ENCODE data around the gene IVD.

Gene IVD

GRCh38 chr15:40398413-40398873 is 7.2 kb upstream of the IVD start:
- Histone ChIP-seq H3K4me1 (ENCODE audit: control insufficient read depth, insufficient read depth, low read length) (no peaks in the 10 kb centered on the region), H3K9ac (ENCODE audit: low read depth, low read length) (no peak overlapping the region), H3K27me3 (ENCODE audit: control insufficient read depth, insufficient read depth, low read length) (no peaks in the 10 kb centered on the region), H3K9me3 (ENCODE audit: control insufficient read depth, insufficient read depth, low read length) (no peaks in the 10 kb centered on the region), H3K27ac (ENCODE audit: low read depth, low read length) (no peak overlapping the region), H3K4me3 (ENCODE audit: low read depth, low read length) (no peak overlapping the region), H3K36me3 (ENCODE audit: control insufficient read depth, insufficient read depth, low read length) (peaks cover 9% of the 10 kb centered on the region)

GRCh38 chr15:40399370-40399769 is 6.2 kb upstream of the IVD start:
- H3K9me3 ChIP-seq (ENCODE audit: control insufficient read depth, insufficient read depth, low read length) = no peaks in the 10 kb centered on the region
- no peaks in the 10 kb centered on the region for H3K27me3 ChIP-seq (ENCODE audit: control insufficient read depth, insufficient read depth, low read length)
- H3K9ac ChIP-seq (ENCODE audit: low read depth, low read length) = no peak overlapping the region
- H3K36me3 ChIP-seq (ENCODE audit: control insufficient read depth, insufficient read depth, low read length) = no peaks in the 10 kb centered on the region
- H3K4me1 ChIP-seq (ENCODE audit: control insufficient read depth, insufficient read depth, low read length) = no peaks in the 10 kb centered on the region
- H3K27ac ChIP-seq (ENCODE audit: low read depth, low read length) = no peak overlapping the region
- H3K4me3 ChIP-seq (ENCODE audit: low read depth, low read length) = no peak overlapping the region

GRCh38 chr15:40407330-40407990 is 1.9 kb downstream of the IVD start:
- Histone ChIP-seq H3K27ac (ENCODE audit: low read depth, low read length) (no peak overlapping the region), H3K9me3 (ENCODE audit: control insufficient read depth, insufficient read depth, low read length) (no peaks in the 10 kb centered on the region), H3K4me3 (ENCODE audit: low read depth, low read length) (no peak overlapping the region), H3K9ac (ENCODE audit: low read depth, low read length) (no peak overlapping the region), H3K27me3 (ENCODE audit: control insufficient read depth, insufficient read depth, low read length) (no peaks in the 10 kb centered on the region), H3K36me3 (ENCODE audit: control insufficient read depth, insufficient read depth, low read length) (peaks cover 51% of the 10 kb centered on the region), H3K4me1 (ENCODE audit: control insufficient read depth, insufficient read depth, low read length) (no peaks in the 10 kb centered on the region)

- H3K27me3 ChIP-seq (ENCODE audit: control insufficient read depth, insufficient read depth, low read length) = no peaks in the 10 kb centered on the region
- no peaks in the 10 kb centered on the region for H3K9me3 ChIP-seq (ENCODE audit: control insufficient read depth, insufficient read depth, low read length)
- H3K9ac ChIP-seq (ENCODE audit: low read depth, low read length) = no peak overlapping the region
- H3K27ac ChIP-seq (ENCODE audit: low read depth, low read length) = no peak overlapping the region
- peaks cover 71% of the 10 kb centered on the region for H3K36me3 ChIP-seq (ENCODE audit: control insufficient read depth, insufficient read depth, low read length)
- H3K4me3 ChIP-seq (ENCODE audit: low read depth, low read length) = no peak overlapping the region
- no peaks in the 10 kb centered on the region for H3K4me1 ChIP-seq (ENCODE audit: control insufficient read depth, insufficient read depth, low read length)
These were observed 3.8 kb downstream of the IVD start for GRCh38 chr15:40409366-40409765.

- H3K4me3 ChIP-seq (ENCODE audit: low read depth, low read length) = no peak overlapping the region
- H3K9me3 ChIP-seq (ENCODE audit: control insufficient read depth, insufficient read depth, low read length) = no peaks in the 10 kb centered on the region
- no peaks in the 10 kb centered on the region for H3K27me3 ChIP-seq (ENCODE audit: control insufficient read depth, insufficient read depth, low read length)
- no peaks in the 10 kb centered on the region for H3K4me1 ChIP-seq (ENCODE audit: control insufficient read depth, insufficient read depth, low read length)
- H3K36me3 ChIP-seq (ENCODE audit: control insufficient read depth, insufficient read depth, low read length) = peaks cover 82% of the 10 kb centered on the region
- H3K9ac ChIP-seq (ENCODE audit: low read depth, low read length) = no peak overlapping the region
- no peak overlapping the region for H3K27ac ChIP-seq (ENCODE audit: low read depth, low read length)
These were observed 4.9 kb downstream of the IVD start for GRCh38 chr15:40410476-40410875.

GRCh38 chr15:40412095-40412759 is 6.6 kb downstream of the IVD start:
- Histone ChIP-seq H3K36me3 (ENCODE audit: control insufficient read depth, insufficient read depth, low read length) (peaks cover 95% of the 10 kb centered on the region), H3K4me3 (ENCODE audit: low read depth, low read length) (no peak overlapping the region), H3K27ac (ENCODE audit: low read depth, low read length) (no peak overlapping the region), H3K4me1 (ENCODE audit: control insufficient read depth, insufficient read depth, low read length) (no peaks in the 10 kb centered on the region), H3K27me3 (ENCODE audit: control insufficient read depth, insufficient read depth, low read length) (no peaks in the 10 kb centered on the region), H3K9me3 (ENCODE audit: control insufficient read depth, insufficient read depth, low read length) (no peaks in the 10 kb centered on the region), H3K9ac (ENCODE audit: low read depth, low read length) (no peak overlapping the region)

- Histone ChIP-seq H3K4me3 (ENCODE audit: low read depth, low read length) (no peak overlapping the region), H3K4me1 (ENCODE audit: control insufficient read depth, insufficient read depth, low read length) (no peaks in the 10 kb centered on the region), H3K9me3 (ENCODE audit: control insufficient read depth, insufficient read depth, low read length) (no peaks in the 10 kb centered on the region), H3K9ac (ENCODE audit: low read depth, low read length) (no peak overlapping the region), H3K27me3 (ENCODE audit: control insufficient read depth, insufficient read depth, low read length) (no peaks in the 10 kb centered on the region), H3K27ac (ENCODE audit: low read depth, low read length) (no peak overlapping the region), H3K36me3 (ENCODE audit: control insufficient read depth, insufficient read depth, low read length) (peaks cover 95% of the 10 kb centered on the region)
These were observed 7.4 kb downstream of the IVD start for GRCh38 chr15:40413036-40413435.

GRCh38 chr15:40414816-40415215 is 9.2 kb downstream of the IVD start:
- Histone ChIP-seq H3K36me3 (ENCODE audit: control insufficient read depth, insufficient read depth, low read length) (peaks cover 90% of the 10 kb centered on the region), H3K9me3 (ENCODE audit: control insufficient read depth, insufficient read depth, low read length) (no peaks in the 10 kb centered on the region), H3K27ac (ENCODE audit: low read depth, low read length) (no peak overlapping the region), H3K27me3 (ENCODE audit: control insufficient read depth, insufficient read depth, low read length) (no peaks in the 10 kb centered on the region), H3K4me3 (ENCODE audit: low read depth, low read length) (no peak overlapping the region), H3K9ac (ENCODE audit: low read depth, low read length) (no peak overlapping the region), H3K4me1 (ENCODE audit: control insufficient read depth, insufficient read depth, low read length) (no peaks in the 10 kb centered on the region)

GRCh38 chr15:40415226-40415625 is 9.6 kb downstream of the IVD start:
- H3K27me3 ChIP-seq (ENCODE audit: control insufficient read depth, insufficient read depth, low read length) = no peaks in the 10 kb centered on the region
- no peak overlapping the region for H3K27ac ChIP-seq (ENCODE audit: low read depth, low read length)
- H3K36me3 ChIP-seq (ENCODE audit: control insufficient read depth, insufficient read depth, low read length) = peaks cover 86% of the 10 kb centered on the region
- no peak overlapping the region for H3K9ac ChIP-seq (ENCODE audit: low read depth, low read length)
- H3K4me1 ChIP-seq (ENCODE audit: control insufficient read depth, insufficient read depth, low read length) = no peaks in the 10 kb centered on the region
- no peak overlapping the region for H3K4me3 ChIP-seq (ENCODE audit: low read depth, low read length)
- H3K9me3 ChIP-seq (ENCODE audit: control insufficient read depth, insufficient read depth, low read length) = no peaks in the 10 kb centered on the region

GRCh38 chr15:40416056-40416455 is 10.5 kb downstream of the IVD start:
- H3K27me3 ChIP-seq (ENCODE audit: control insufficient read depth, insufficient read depth, low read length) = peaks cover under 1% of the 10 kb centered on the region; the same call in 1 of the 2 replicates
- H3K9ac ChIP-seq (ENCODE audit: low read depth, low read length) = no peak overlapping the region
- peaks cover 77% of the 10 kb centered on the region for H3K36me3 ChIP-seq (ENCODE audit: control insufficient read depth, insufficient read depth, low read length)
- no peaks in the 10 kb centered on the region for H3K4me1 ChIP-seq (ENCODE audit: control insufficient read depth, insufficient read depth, low read length)
- H3K27ac ChIP-seq (ENCODE audit: low read depth, low read length) = no peak overlapping the region
- no peak overlapping the region for H3K4me3 ChIP-seq (ENCODE audit: low read depth, low read length)
- H3K9me3 ChIP-seq (ENCODE audit: control insufficient read depth, insufficient read depth, low read length) = no peaks in the 10 kb centered on the region

- Histone ChIP-seq H3K4me1 (ENCODE audit: control insufficient read depth, insufficient read depth, low read length) (peaks cover 7% of the 10 kb centered on the region), H3K36me3 (ENCODE audit: control insufficient read depth, insufficient read depth, low read length) (peaks cover 57% of the 10 kb centered on the region), H3K27me3 (ENCODE audit: control insufficient read depth, insufficient read depth, low read length) (peaks cover 8% of the 10 kb centered on the region; the same call in 1 of the 2 replicates), H3K9ac (ENCODE audit: low read depth, low read length) (no peak overlapping the region), H3K27ac (ENCODE audit: low read depth, low read length) (no peak overlapping the region), H3K9me3 (ENCODE audit: control insufficient read depth, insufficient read depth, low read length) (no peaks in the 10 kb centered on the region), H3K4me3 (ENCODE audit: low read depth, low read length) (no peak overlapping the region)
These were observed 12.5 kb downstream of the IVD start for GRCh38 chr15:40418126-40418525.
